Activated T-helper 17 cell treated with anti-CD3 and anti-CD28 coated beads, Interleukin-2, amount 50 U/mL, for 72 hours (primary cell): ENCODE data around the gene SBSN. TPM values are rescaled to one million over a fixed set of nuclear protein-coding genes. Genes with fewer than 3 reads are reported as not detected.
A peak's percentile ranks its signal among the peaks of the same experiment; 100 is the strongest.

ENCODE experiments used
- ATAC-seq: fragments of 150-1000 bp; cut with Tn5 transposase; replicated peaks from 2 replicates; pipeline ENCODE4 v1.10.0; 2021; ENCODE audit warnings: mild to moderate bottlenecking, moderate library complexity
- H3K27ac Mint-ChIP-seq: one replicate; pipeline ENCODE4 v1.8.0; 2022; ENCODE audit warnings: mixed read lengths
- H3K27me3 Mint-ChIP-seq: one replicate; pipeline ENCODE4 v1.8.0; 2022; ENCODE audit warnings: mixed read lengths
- H3K36me3 Mint-ChIP-seq: one replicate; pipeline ENCODE4 v1.8.0; 2022; ENCODE audit warnings: low read depth, mild to moderate bottlenecking, mixed read lengths
- H3K4me1 Mint-ChIP-seq: one replicate; pipeline ENCODE4 v1.8.0; 2022; ENCODE audit warnings: mixed read lengths
- H3K4me3 Mint-ChIP-seq: one replicate; pipeline ENCODE4 v1.8.0; 2022; ENCODE audit warnings: mild to moderate bottlenecking, mixed read lengths
- H3K9me3 Mint-ChIP-seq: one replicate; pipeline ENCODE4 v1.8.0; 2022; ENCODE audit warnings: mixed read lengths
- total RNA-seq, 2 donors: library from RNA; stranded (reverse); gene quantifications; one replicate each; pipeline ENCODE4 v1.2.3, GENCODE V29; 2022

The SBSN gene, protein sequence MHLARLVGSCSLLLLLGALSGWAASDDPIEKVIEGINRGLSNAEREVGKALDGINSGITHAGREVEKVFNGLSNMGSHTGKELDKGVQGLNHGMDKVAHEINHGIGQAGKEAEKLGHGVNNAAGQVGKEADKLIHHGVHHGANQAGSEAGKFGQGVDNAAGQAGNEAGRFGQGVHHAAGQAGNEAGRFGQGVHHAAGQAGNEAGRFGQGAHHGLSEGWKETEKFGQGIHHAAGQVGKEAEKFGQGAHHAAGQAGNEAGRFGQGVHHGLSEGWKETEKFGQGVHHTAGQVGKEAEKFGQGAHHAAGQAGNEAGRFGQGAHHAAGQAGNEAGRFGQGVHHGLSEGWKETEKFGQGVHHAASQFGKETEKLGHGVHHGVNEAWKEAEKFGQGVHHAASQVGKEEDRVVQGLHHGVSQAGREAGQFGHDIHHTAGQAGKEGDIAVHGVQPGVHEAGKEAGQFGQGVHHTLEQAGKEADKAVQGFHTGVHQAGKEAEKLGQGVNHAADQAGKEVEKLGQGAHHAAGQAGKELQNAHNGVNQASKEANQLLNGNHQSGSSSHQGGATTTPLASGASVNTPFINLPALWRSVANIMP
- total RNA-seq = not detected

DNA sequence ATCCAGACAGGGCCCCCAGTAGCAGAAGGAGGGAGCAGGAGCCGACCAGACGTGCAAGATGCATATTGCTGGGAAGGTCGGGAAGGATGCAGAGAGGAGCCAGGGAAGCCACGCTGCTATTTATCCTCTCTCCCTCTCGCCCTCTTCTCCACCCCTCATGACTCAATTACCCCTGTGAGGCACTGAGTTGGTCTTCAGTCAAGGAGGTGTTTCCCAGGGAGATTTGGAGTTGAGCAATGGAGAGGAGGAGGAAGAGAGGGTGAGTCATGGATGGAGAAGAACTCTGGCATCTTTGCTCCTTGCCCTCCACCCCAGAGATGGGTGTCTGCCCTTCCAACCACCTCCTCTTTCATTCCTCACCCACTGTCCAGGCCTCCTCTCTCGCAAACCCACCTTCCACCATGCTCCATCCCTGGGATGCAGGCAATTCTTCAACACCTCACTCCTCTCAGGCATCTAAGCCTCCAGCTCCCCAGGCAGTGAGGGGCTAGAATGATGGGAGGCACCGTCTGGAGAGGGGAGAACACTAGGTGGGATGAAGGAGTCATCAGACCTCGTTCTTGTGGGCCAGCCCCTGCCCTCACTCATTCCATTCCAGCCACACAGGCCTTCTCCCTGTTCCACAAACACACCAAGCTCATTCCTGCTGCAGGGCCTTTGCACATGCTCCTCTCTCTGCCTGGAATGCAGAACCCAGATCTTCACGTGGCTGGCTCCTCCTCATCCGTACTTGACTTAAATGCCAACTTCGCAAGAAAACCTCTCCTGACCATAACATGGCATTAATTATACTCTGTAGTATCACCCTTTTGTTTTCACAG is at the start of gene SBSN:
SBSN (minus strand) TSS at position 94 of the 821 bp plus-strand sequence; CDS start at position 64, 30 bp downstream.
- Mint-ChIP-seq H3K4me1 (peaks cover 3% of the 10 kb centered on the region), H3K27ac (no peak within 1 kb of the TSS)

DNA sequence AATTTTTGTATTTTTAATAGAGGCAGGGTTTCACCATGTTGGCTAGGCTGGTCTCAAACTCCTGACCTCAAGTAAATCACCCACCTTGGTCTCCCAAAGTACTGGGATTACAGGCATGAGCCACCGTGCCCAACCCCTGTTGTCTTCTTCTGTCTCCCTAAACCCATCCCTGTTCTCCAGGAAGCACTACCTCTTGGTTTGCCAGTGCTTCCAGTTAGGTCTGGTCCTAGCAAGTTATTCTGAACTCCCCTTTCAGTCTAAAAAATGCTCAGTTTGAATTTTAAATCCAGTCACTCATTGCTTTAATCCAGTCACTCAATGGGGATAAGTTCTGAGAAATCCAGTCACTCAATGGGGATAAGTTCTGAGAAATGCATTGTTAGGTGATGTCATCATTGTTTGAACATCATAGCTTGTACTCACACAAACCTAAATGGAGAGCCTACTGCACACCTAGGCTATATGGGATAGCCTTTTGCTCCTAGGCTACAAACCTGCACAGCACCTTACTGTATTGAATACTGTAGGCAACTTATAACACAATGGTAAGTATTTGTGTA is 43.4 kb upstream of the SBSN start:
- Mint-ChIP-seq H3K27me3 (peaks cover 19% of the 10 kb centered on the region), H3K4me3 (no peak overlapping the region), H3K36me3 (no peaks in the 10 kb centered on the region), H3K4me1 (no peaks in the 10 kb centered on the region), H3K9me3 (peaks cover 14% of the 10 kb centered on the region), H3K27ac (no peak overlapping the region)
- peak; percentile 34 for ATAC-seq

More for the DNA sequence above, at the start of gene SBSN:
- H3K36me3 Mint-ChIP-seq = no peaks in the 10 kb centered on the region
- peaks cover 42% of the 10 kb centered on the region for H3K27me3 Mint-ChIP-seq
- no peak for ATAC-seq
- H3K4me3 Mint-ChIP-seq = no peak within 1 kb of the TSS
- no peaks in the 10 kb centered on the region for H3K9me3 Mint-ChIP-seq

DNA sequence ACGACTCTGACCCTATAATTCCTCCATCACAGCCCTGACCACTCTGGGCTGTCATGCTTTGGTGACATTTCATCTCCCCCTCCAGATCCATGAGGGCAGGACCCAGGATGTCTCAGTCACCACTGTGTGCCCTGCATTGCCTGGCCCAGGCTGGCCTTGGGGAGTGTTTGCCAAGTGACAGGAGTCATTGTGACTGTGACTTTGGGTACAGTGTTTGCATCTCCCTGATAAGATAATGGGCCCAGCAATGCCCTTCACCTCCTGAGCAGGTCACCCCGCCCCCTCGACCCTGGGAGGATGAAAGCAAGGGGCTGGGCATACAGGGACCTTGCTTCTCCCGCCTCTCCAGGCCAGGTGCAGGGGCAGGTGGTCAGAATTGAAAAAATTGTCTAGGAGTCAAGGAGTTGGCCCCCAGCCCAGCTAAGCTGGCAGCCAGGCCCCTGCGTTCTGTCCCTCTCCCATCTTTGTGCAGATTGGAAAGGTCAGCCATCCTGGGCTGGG is 41.2 kb upstream of the SBSN start:
- no peak for ATAC-seq

DNA sequence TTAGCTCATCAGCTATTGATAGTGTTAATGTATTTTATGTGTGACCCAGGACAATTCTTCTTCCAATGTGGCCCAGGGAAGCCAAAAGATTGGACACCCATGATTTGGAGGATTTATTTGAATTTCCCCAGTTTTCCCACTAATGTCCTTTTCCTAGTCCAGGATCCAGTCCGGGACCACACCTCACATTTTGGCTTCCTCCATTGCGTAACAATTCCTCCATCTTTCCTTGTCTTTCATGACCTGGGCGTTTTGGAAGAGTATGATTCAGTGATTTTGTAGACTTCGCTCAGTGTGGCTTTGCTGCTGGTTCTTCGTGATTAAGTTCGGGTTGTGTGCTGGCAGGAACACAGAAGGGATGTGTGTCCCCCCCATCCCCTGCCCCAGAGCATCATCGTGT is 38.6 kb upstream of the SBSN start:
- H3K27ac Mint-ChIP-seq = no peak overlapping the region
- peaks cover 35% of the 10 kb centered on the region for H3K27me3 Mint-ChIP-seq
- no peaks in the 10 kb centered on the region for H3K36me3 Mint-ChIP-seq
- ATAC-seq = no peak
- H3K9me3 Mint-ChIP-seq = no peaks in the 10 kb centered on the region
- no peaks in the 10 kb centered on the region for H3K4me1 Mint-ChIP-seq
- no peak overlapping the region for H3K4me3 Mint-ChIP-seq

More for the DNA sequence above, 41.2 kb upstream of the SBSN start:
- Mint-ChIP-seq H3K4me3 (no peak overlapping the region), H3K27ac (no peak overlapping the region), H3K4me1 (no peaks in the 10 kb centered on the region), H3K9me3 (peaks cover 3% of the 10 kb centered on the region), H3K27me3 (peaks cover 24% of the 10 kb centered on the region), H3K36me3 (no peaks in the 10 kb centered on the region)

DNA sequence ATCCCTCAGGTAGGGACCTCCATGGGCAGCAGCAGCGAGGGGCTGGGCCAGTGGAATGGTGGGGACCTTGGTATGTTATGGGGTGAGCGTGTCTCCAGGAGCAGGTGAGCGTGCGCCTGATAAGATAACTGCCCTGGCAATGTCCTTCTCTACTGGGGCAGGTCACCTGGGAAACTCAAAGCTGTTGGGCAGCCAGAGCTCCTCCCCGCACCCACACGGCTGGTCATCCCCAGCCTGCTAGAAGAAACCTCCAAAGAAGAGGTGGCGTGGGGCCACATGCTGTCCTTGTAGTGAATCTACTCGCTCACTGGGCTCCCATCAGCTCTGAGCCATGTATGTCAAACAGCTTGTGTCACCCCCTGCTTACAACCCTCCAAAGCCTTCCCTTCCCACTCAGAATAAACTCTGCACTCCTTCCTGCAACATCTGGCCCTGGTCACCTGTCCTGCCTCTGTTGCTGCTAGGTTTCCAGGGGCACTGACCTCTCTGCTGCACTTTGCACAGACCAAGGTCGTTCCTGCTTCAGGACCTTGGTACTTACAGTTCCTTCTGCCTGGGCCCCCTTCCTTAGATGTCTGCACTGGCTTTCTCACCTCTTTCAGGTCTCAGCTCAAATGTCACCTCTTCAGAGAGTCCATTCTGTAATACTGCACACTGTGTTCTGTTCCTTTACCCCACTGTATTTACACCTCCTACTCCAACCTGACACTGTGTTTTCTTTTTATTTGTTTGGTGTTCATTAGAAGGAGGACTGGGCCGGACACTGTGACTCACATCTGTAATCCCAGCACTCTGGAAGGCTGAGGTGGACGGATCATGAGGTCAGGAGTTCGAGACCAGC is 37.1 kb upstream of the SBSN start:
- ATAC-seq = no peak
- H3K4me1 Mint-ChIP-seq = peaks cover 4% of the 10 kb centered on the region
- H3K27ac Mint-ChIP-seq = no peak overlapping the region
- H3K4me3 Mint-ChIP-seq = no peak overlapping the region
- H3K36me3 Mint-ChIP-seq = no peaks in the 10 kb centered on the region
- H3K9me3 Mint-ChIP-seq = no peaks in the 10 kb centered on the region
- peaks cover 39% of the 10 kb centered on the region for H3K27me3 Mint-ChIP-seq

DNA sequence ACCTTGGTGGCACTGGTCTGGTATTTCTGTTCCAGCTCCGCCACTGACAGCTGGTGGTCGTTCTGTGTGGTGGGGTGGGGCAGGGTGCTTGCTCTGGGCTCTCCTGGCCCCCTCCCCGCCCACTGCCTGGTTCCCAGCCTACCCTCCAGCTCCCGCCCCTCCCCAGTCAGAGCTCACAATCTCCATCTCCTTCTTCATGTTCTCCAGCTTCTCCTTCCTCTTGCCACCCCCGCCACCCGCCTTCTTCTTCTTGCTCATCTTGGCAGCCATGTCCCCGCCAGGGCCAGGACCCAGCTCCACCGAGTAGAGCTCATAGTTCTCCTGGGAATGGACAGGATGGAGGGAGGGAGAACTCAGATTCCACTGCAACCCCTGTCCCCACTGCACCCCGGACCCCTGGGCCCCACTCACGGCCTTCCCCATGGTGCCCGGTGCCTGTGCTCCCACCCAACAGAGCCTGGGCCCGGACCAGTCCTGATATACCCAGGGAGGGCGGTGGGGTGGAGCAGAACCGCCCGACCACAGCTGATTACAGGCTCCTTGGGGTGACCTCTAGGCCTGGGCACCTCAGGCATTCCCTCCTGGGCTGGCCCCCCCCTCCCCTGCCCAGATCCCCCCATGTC is 35.2 kb upstream of the SBSN start, which contains the start of gene ATP4A:
ATP4A (minus strand) TSS at position 452 of the 623 bp plus-strand sequence; CDS start at position 423, 29 bp downstream.
- Mint-ChIP-seq H3K9me3 (no peaks in the 10 kb centered on the region), H3K4me1 (peaks cover 4% of the 10 kb centered on the region), H3K4me3 (no peak within 1 kb of the TSS), H3K36me3 (no peaks in the 10 kb centered on the region), H3K27ac (no peak within 1 kb of the TSS), H3K27me3 (peaks cover 42% of the 10 kb centered on the region)
- ATAC-seq = no peak

DNA sequence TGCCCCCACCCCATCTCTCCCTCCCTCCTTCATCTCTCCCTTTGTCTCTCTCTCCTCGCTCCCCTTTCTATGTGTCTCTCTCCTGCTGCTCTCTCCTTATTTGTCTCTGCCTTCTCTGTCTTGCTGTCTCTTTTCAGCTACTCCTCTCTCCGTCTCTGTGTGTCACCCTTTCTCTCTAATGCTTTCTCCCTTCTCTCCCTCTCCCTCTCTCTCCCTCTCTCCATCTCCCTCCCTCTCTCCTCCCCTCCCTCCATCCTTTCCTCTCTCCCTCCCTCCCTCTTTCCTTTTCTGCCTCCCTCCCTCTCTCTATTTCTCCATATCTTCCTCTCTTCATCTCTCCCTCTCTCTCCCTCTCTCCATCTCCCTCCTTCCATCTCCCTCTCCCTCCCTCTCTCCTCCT is 34.7 kb upstream of the SBSN start:
- H3K4me1 Mint-ChIP-seq = peaks cover 4% of the 10 kb centered on the region
- H3K4me3 Mint-ChIP-seq = no peak overlapping the region
- no peaks in the 10 kb centered on the region for H3K36me3 Mint-ChIP-seq
- H3K27me3 Mint-ChIP-seq = peaks cover 42% of the 10 kb centered on the region
- no peak overlapping the region for H3K27ac Mint-ChIP-seq
- H3K9me3 Mint-ChIP-seq = no peaks in the 10 kb centered on the region
- no peak for ATAC-seq

DNA sequence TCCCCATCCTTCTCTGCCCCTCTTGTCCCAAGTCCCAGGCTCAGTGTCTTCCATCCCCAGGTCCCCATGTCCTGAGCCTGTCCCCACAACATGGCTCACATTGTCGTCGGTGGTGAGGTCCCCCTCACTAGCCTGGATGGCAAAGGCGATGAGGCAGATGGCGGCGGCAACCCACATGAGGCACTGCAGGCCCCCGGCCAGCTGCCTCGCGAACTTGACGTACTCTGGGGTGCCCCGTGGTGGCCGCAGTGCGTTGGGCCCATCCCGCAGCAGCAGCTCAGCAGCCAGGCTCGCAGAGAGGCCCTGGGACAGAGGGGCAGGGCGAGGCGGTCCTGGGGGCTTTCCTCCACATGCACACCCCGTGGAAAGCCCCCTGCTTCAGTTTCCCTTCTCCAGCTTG is 34.2 kb upstream of the SBSN start:
- Mint-ChIP-seq H3K36me3 (no peaks in the 10 kb centered on the region), H3K9me3 (no peaks in the 10 kb centered on the region), H3K27me3 (peaks cover 43% of the 10 kb centered on the region), H3K4me3 (no peak overlapping the region), H3K27ac (no peak overlapping the region), H3K4me1 (peaks cover 5% of the 10 kb centered on the region)
- no peak for ATAC-seq

DNA sequence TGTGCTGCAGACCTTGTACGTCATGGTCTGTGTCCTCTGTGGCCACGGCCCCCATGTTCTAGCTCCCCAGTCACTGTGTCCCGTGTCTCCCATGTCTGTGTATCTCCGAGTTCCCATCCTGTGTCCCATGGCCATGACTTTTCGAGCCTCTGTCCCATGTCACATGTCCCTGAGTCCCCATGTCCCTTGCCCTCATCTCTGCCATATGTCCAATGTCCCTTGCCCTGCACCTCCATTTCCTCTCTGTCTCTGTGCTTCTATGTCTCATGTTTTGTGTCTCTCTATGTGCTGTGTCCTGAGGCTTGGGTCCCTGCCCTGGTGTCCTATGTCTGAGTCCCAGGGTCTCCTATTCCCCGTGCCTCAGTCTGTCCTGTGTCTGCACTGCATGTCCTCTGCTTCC is 33.3 kb upstream of the SBSN start:
- no peak overlapping the region for H3K4me3 Mint-ChIP-seq
- H3K27ac Mint-ChIP-seq = no peak overlapping the region
- no peaks in the 10 kb centered on the region for H3K36me3 Mint-ChIP-seq
- peaks cover 8% of the 10 kb centered on the region for H3K4me1 Mint-ChIP-seq
- no peaks in the 10 kb centered on the region for H3K9me3 Mint-ChIP-seq
- no peak for ATAC-seq
- peaks cover 42% of the 10 kb centered on the region for H3K27me3 Mint-ChIP-seq

DNA sequence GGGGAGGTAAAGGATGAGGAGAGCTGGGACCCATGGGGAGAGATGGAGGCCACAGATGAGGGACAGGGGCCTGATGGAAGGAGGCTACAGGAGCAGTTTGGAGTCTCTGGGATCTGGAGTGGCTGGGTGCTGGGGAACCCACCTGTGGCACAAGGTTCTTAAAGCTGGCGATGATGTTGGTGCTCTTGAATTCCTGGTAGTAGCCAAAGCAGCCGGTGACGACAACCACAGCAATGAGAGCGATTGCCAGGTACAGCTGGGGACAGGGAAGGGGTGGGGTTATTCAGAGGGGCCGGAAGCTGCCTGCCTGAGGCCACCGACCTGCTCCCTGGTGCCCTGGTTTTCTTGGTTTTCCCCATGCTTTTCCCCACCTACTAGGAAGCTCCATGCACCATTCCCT is 32.6 kb upstream of the SBSN start:
- ATAC-seq = no peak
- Mint-ChIP-seq H3K4me3 (no peak overlapping the region), H3K4me1 (peaks cover 8% of the 10 kb centered on the region), H3K27me3 (peaks cover 41% of the 10 kb centered on the region), H3K9me3 (no peaks in the 10 kb centered on the region), H3K27ac (no peak overlapping the region), H3K36me3 (no peaks in the 10 kb centered on the region)

DNA sequence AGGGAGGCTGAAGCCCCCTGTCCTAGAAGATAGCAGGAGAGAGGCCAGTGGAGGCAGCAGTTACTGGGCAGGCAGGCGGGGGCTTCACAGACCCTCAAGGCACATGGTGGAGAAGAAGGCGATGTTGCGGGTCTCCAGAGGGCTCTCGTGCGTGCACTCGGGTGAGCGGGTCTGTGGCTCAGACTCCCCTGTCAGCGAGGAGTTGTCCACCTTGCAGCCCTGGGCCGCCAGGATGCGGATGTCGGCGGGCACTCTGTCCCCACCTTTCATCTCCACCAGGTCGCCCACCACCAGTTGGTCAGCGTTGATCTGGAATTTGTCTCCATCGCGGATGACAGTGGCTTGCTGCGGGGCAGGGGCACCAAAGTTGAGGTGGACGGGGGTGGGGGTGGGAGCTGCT is 32.2 kb upstream of the SBSN start:
- no peaks in the 10 kb centered on the region for H3K9me3 Mint-ChIP-seq
- H3K4me1 Mint-ChIP-seq = peaks cover 8% of the 10 kb centered on the region
- peaks cover 37% of the 10 kb centered on the region for H3K27me3 Mint-ChIP-seq
- H3K36me3 Mint-ChIP-seq = no peaks in the 10 kb centered on the region
- no peak overlapping the region for H3K27ac Mint-ChIP-seq
- ATAC-seq = no peak
- H3K4me3 Mint-ChIP-seq = no peak overlapping the region

DNA sequence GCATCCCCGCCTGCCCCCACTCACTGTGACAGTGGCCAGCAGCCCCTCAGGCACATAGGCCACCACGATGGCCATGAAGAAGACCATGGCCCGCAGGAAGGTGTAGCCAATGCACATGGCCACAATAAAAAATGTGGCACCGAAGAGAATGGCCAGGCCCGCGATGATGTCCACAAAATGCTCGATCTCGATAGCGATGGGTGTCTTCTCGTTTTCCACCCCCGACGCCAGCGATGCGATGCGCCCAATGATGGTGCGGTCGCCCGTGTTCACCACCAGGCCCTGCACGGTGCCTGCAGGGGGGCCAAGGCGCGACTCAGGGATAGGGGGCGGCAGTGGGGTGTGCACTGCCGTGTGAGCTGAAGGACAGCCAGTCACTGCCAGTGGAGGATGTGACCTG is 31.7 kb upstream of the SBSN start:
- H3K4me3 Mint-ChIP-seq = no peak overlapping the region
- H3K36me3 Mint-ChIP-seq = no peaks in the 10 kb centered on the region
- peaks cover 35% of the 10 kb centered on the region for H3K27me3 Mint-ChIP-seq
- no peak overlapping the region for H3K27ac Mint-ChIP-seq
- no peaks in the 10 kb centered on the region for H3K9me3 Mint-ChIP-seq
- ATAC-seq = no peak
- H3K4me1 Mint-ChIP-seq = peaks cover 8% of the 10 kb centered on the region

DNA sequence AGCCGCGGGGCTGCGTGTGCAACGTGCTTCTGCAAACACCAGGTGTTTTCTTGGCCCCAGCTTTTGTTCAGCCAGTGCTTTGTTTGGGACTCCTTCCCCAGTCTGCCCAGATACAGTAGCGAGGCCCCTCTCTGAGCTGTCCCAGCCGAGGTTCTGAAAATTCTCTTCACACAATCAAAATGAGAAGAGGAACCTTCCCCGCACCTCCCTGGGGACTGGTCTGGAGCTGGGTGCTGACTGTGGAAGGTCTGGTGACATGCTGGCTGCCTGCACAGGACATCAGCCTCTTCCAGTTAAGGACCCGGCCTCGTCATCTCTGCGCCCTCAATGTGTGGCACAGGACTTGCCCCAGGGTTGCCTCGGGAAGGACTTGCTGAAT is 31.2 kb upstream of the SBSN start:
- no peaks in the 10 kb centered on the region for H3K9me3 Mint-ChIP-seq
- H3K36me3 Mint-ChIP-seq = no peaks in the 10 kb centered on the region
- no peak overlapping the region for H3K27ac Mint-ChIP-seq
- peak overlapping the region; percentile 18 for H3K4me3 Mint-ChIP-seq
- peaks cover 8% of the 10 kb centered on the region for H3K4me1 Mint-ChIP-seq
- ATAC-seq = no peak
- H3K27me3 Mint-ChIP-seq = peaks cover 35% of the 10 kb centered on the region
